Measurements from ENCODE around the gene WDFY4. TPM values are rescaled to one million over a fixed set of nuclear protein-coding genes. Genes with fewer than 3 reads are reported as not detected.
A peak's percentile ranks its signal among the peaks of the same experiment; 100 is the strongest.

WDFY4 gene
- total RNA-seq, 6 donors from 2014 or later: 10.1 to 48.9 (median 32.1) TPM

GRCh38 chr10:48929413-48929990 lies 244.8 kb downstream of the WDFY4 start:
- ATAC-seq (ENCODE audit: low FRiP score in 2 of 2) (peak in 1 of 2 donors; percentile 4), DNase-seq (no peak)
- 66 to 73% methylated on average over 5 of the region's 5 CpGs for WGBS, 2 donors
- TF ChIP-seq POLR2A (IDR thresholded peaks at IDR 0.05) (no peak), CTCF (IDR thresholded peaks at IDR 0.05) (no peak), POLR2AphosphoS5 (IDR thresholded peaks at IDR 0.05) (no peak), EP300 (IDR thresholded peaks at IDR 0.05) (no peak)
- H3K36me3 ChIP-seq: no peaks in the 10 kb centered on the region
- no peaks in the 10 kb centered on the region for H3K27me3 ChIP-seq
- H3K4me3 ChIP-seq: no peak overlapping the region
- no peaks in the 10 kb centered on the region for H3K4me1 ChIP-seq
- H3K27ac ChIP-seq: no peak overlapping the region
- H3K9me3 ChIP-seq: no peaks in the 10 kb centered on the region

GRCh38 chr10:48931188-48931587 lies 246.5 kb downstream of the WDFY4 start:
- 40 to 44% methylated on average over 4 of the region's 4 CpGs for WGBS, 2 donors
- no peak overlapping the region for H3K27ac ChIP-seq
- no peaks in the 10 kb centered on the region for H3K36me3 ChIP-seq
- no peaks in the 10 kb centered on the region for H3K27me3 ChIP-seq
- no peaks in the 10 kb centered on the region for H3K9me3 ChIP-seq
- no peaks in the 10 kb centered on the region for H3K4me1 ChIP-seq
- TF ChIP-seq EP300 (IDR thresholded peaks at IDR 0.05) (no peak), CTCF (IDR thresholded peaks at IDR 0.05) (no peak), POLR2A (IDR thresholded peaks at IDR 0.05) (no peak)
- DNase-seq: no peak
- ATAC-seq (ENCODE audit: low FRiP score in 2 of 2): no peak
- no peak overlapping the region for H3K4me3 ChIP-seq

- no peak overlapping the region for H3K4me3 ChIP-seq
- DNase-seq: no peak
- no peak for ATAC-seq (ENCODE audit: low FRiP score in 2 of 2)
- no peaks in the 10 kb centered on the region for H3K4me1 ChIP-seq
- no peak overlapping the region for H3K27ac ChIP-seq
- WGBS, 2 donors: 82 to 85% methylated on average over 7 of the region's 7 CpGs
- no peaks in the 10 kb centered on the region for H3K9me3 ChIP-seq
- no peaks in the 10 kb centered on the region for H3K36me3 ChIP-seq
- TF ChIP-seq CTCF (IDR thresholded peaks at IDR 0.05) (no peak), POLR2AphosphoS5 (IDR thresholded peaks at IDR 0.05) (no peak), POLR2A (IDR thresholded peaks at IDR 0.05) (no peak), EP300 (IDR thresholded peaks at IDR 0.05) (no peak)
- H3K27me3 ChIP-seq: no peaks in the 10 kb centered on the region
Measured at GRCh38 chr10:48932831-48933664, 248.4 kb downstream of the WDFY4 start.

- TF ChIP-seq EP300 (IDR thresholded peaks at IDR 0.05): no peak
- no peak for TF ChIP-seq POLR2A (IDR thresholded peaks at IDR 0.05)
- ATAC-seq (ENCODE audit: low FRiP score in 2 of 2) (no peak), DNase-seq (no peak)
- 52 to 61% methylated on average over 15 to 18 of the region's 18 CpGs for WGBS, 2 donors
- Histone ChIP-seq H3K27me3 (no peaks in the 10 kb centered on the region), H3K27ac (peak overlapping the region in 2 of 4 donors; percentile 11 to 16), H3K9me3 (no peaks in the 10 kb centered on the region), H3K36me3 (no peaks in the 10 kb centered on the region), H3K4me3 (peak overlapping the region in 3 of 4 donors; percentile 9 to 24 (median 20)), H3K4me1 (no peaks in the 10 kb centered on the region)
Measured at GRCh38 chr10:48934672-48935501, 250.2 kb downstream of the WDFY4 start.

- no peaks in the 10 kb centered on the region for H3K4me1 ChIP-seq
- H3K27me3 ChIP-seq: no peaks in the 10 kb centered on the region
- no peak for ATAC-seq (ENCODE audit: low FRiP score in 2 of 2)
- no peak for DNase-seq
- TF ChIP-seq POLR2A (IDR thresholded peaks at IDR 0.05): no peak
- H3K4me3 ChIP-seq: peak overlapping the region in 1 of 4 donors; percentile 20
- H3K36me3 ChIP-seq: no peaks in the 10 kb centered on the region
- no peak overlapping the region for H3K27ac ChIP-seq
- H3K9me3 ChIP-seq: no peaks in the 10 kb centered on the region
Measured at GRCh38 chr10:48935577-48935976, 250.9 kb downstream of the WDFY4 start.
